PC-9 (cell line): ENCODE results near the gene ACER3. TPM values are rescaled to one million over a fixed set of nuclear protein-coding genes. Genes with fewer than 3 reads are reported as not detected.

Source experiments
- BruUV-seq: library from RNA; stranded (reverse); fragments of 400-500 nt; replicated peaks from 2 replicates; lab custom pipeline; 2021; lab: Mats Ljungman, UMichigan
- CTCF ChIA-PET: fragments of 300-600 bp; sonication (Branson Sonifier 250); formaldehyde crosslinking; loops from one replicate; lab custom pipeline; 2022; ENCODE audit warnings: antibody characterized with exemption; lab: Charles Lee
- POLR2A ChIA-PET: fragments of 300-600 bp; sonication (Branson Sonifier 250); formaldehyde crosslinking; loops from one replicate; lab custom pipeline; 2022; ENCODE audit warnings: antibody characterized with exemption; ENCODE audit not compliant: unreplicated experiment; lab: Charles Lee
- DNase-seq, 2 experiments: peaks; one replicate each; pipeline versions ENCODE4 v3.0.0 to v3.0.0-alpha.2; 2015 to 2022; ENCODE audit warnings: mixed read lengths in 1 of 2
- H2AFZ ChIP-seq: fragments of 200-600 bp; sonication (generic); 2 replicates; pipeline ENCODE4 v1.8.1; 2017; ENCODE audit warnings: antibody characterized with exemption
- H3F3A ChIP-seq: fragments of 200-600 bp; sonication (generic); 2 replicates; pipeline ENCODE4 v1.8.1; 2017; ENCODE audit warnings: antibody characterized with exemption, mild to moderate bottlenecking, low read depth; ENCODE audit not compliant: insufficient read depth
- H3K27ac ChIP-seq: fragments of 200-600 bp; sonication (generic); 2 replicates; pipeline ENCODE4 v1.6.1; 2016; ENCODE audit warnings: mixed run types
- H3K27me3 ChIP-seq: fragments of 200-600 bp; sonication (generic); 2 replicates; pipeline ENCODE4 v1.6.1; 2016; ENCODE audit warnings: low read depth, mixed run types; ENCODE audit not compliant: insufficient read depth
- H3K36me3 ChIP-seq: fragments of 200-600 bp; sonication (generic); 2 replicates; pipeline ENCODE4 v1.6.1; 2016; ENCODE audit warnings: low read depth, mixed run types
- H3K4me1 ChIP-seq: fragments of 200-600 bp; sonication (generic); replicated peaks from 2 replicates; pipeline ENCODE4 v1.6.1; 2016; ENCODE audit warnings: mixed run types; ENCODE audit not compliant: insufficient read depth
- H3K4me2 ChIP-seq: fragments of 200-600 bp; sonication (generic); 2 replicates; pipeline ENCODE4 v1.6.1; 2017; ENCODE audit warnings: mixed run types
- H3K4me3 ChIP-seq: fragments of 200-600 bp; sonication (generic); 2 replicates; pipeline ENCODE4 v1.6.1; 2016; ENCODE audit warnings: mixed run types
- H3K79me2 ChIP-seq: fragments of 200-600 bp; sonication (generic); 2 replicates; pipeline ENCODE4 v1.6.1; 2017; ENCODE audit warnings: low read depth, mixed run types
- H3K9me2 ChIP-seq: fragments of 200-600 bp; sonication (generic); 2 replicates; pipeline ENCODE4 v1.8.1; 2017; ENCODE audit warnings: mild to moderate bottlenecking; ENCODE audit not compliant: insufficient read depth
- H3K9me3 ChIP-seq: fragments of 200-600 bp; sonication (generic); 2 replicates; pipeline ENCODE4 v1.8.1; 2016; ENCODE audit warnings: low read depth; ENCODE audit not compliant: insufficient read depth
- H4K20me1 ChIP-seq: fragments of 200-600 bp; sonication (generic); 2 replicates; pipeline ENCODE4 v1.8.1; 2017; ENCODE audit not compliant: insufficient read depth
- EZH2 ChIP-seq: fragments of 200-600 bp; sonication (generic); IDR thresholded peaks from 2 replicates; pipeline ENCODE4 v1.8.0; 2017; ENCODE audit warnings: antibody characterized with exemption, low read depth
- intact Hi-C: fragments of 100-400 bp; cut with micrococcal nuclease; formaldehyde crosslinking; loops from one replicate; pipeline ENCODE4 v1.10.0; 2022; ENCODE audit not compliant: unreplicated experiment
- total RNA-seq: library from RNA; stranded (reverse); gene quantifications from 2 replicates; pipeline ENCODE4 v1.2.3, GENCODE V29; 2021
- TF ChIP-seq, protein P1 (sequence below): fragments of 200-600 bp; sonication (generic); conservative IDR thresholded peaks from 2 replicates; pipeline ENCODE4 v1.6.1; 2017; ENCODE audit warnings: mixed run types, antibody characterized with exemption, mild to moderate bottlenecking, moderate library complexity

ACER3 gene
- total RNA-seq, 1 experiment from 2014 or later: 21.3 TPM

DNA sequence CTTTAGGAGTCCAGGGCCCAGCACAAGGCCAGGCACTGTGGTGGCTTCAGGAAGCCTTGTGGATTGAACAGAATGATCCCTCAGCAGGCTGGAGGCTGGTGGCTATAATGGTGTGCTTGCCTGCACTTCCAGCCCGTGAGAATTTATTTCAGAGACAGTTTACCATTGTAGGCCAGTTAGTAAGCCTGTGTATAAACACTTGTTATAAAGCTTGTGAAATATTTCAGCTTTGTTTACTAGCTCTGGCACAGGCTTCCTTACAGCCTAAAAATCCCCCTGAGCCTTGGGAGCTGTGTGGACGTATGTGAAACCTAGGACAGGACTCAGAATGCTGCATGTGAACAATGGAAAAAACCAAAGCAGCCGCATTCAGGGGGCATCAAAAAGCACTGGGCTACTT is 26.6 kb upstream of the ACER3 start:
- H3K4me2 ChIP-seq: no peak overlapping the region
- POLR2A ChIA-PET: no interaction called here

DNA sequence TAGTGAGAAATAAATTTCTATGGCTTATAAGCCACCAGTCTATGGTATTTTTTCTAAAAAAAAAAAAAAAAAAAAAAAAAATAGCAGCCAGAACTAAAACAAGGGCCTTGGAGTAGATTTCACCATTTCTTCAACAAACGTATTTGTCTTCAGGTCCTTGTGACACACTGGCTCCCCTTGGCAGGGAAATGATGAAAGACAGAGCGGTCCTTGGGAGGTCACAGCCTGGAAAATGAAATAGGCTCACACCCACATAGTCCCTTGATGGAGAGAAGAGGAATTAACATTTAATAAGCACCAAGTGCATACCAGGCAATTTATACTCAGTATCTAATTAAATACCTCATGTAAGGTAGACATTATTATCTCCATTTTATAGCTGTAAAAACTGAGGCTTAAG is 25.7 kb upstream of the ACER3 start:
- H4K20me1 ChIP-seq: no peaks in the 10 kb centered on the region
- intact Hi-C loops: no loop called here
- H3K36me3 ChIP-seq: no peaks in the 10 kb centered on the region
- peaks cover 39% of the 10 kb centered on the region for H3K4me1 ChIP-seq
- no peak for DNase-seq
- no peak for TF ChIP-seq EZH2
- TF ChIP-seq, protein P1, sequence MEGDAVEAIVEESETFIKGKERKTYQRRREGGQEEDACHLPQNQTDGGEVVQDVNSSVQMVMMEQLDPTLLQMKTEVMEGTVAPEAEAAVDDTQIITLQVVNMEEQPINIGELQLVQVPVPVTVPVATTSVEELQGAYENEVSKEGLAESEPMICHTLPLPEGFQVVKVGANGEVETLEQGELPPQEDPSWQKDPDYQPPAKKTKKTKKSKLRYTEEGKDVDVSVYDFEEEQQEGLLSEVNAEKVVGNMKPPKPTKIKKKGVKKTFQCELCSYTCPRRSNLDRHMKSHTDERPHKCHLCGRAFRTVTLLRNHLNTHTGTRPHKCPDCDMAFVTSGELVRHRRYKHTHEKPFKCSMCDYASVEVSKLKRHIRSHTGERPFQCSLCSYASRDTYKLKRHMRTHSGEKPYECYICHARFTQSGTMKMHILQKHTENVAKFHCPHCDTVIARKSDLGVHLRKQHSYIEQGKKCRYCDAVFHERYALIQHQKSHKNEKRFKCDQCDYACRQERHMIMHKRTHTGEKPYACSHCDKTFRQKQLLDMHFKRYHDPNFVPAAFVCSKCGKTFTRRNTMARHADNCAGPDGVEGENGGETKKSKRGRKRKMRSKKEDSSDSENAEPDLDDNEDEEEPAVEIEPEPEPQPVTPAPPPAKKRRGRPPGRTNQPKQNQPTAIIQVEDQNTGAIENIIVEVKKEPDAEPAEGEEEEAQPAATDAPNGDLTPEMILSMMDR: no peak
- CTCF ChIA-PET: no interaction called here
- no peak overlapping the region for H3K4me3 ChIP-seq
- H3F3A ChIP-seq: peaks cover 11% of the 10 kb centered on the region; the same call in 1 of the 2 replicates
- no peaks in the 10 kb centered on the region for H3K27me3 ChIP-seq
- H2AFZ ChIP-seq: no peak overlapping the region
- H3K4me2 ChIP-seq: no peak overlapping the region
- POLR2A ChIA-PET: no interaction called here
- no peaks in the 10 kb centered on the region; the same call in 1 of the 2 replicates for H3K9me3 ChIP-seq
- BruUV-seq: no TSS peak
- H3K9me2 ChIP-seq: no peaks in the 10 kb centered on the region
- no peak overlapping the region for H3K27ac ChIP-seq
- H3K79me2 ChIP-seq: no peaks in the 10 kb centered on the region

More for the DNA sequence above, 26.6 kb upstream of the ACER3 start:
- CTCF ChIA-PET: no interaction called here
- Histone ChIP-seq H3K4me3 (no peak overlapping the region), H2AFZ (no peak overlapping the region), H4K20me1 (no peaks in the 10 kb centered on the region), H3K27ac (no peak overlapping the region), H3F3A (peaks cover 3% of the 10 kb centered on the region; the same call in 1 of the 2 replicates), H3K79me2 (no peaks in the 10 kb centered on the region), H3K9me2 (no peaks in the 10 kb centered on the region), H3K9me3 (no peaks in the 10 kb centered on the region), H3K36me3 (no peaks in the 10 kb centered on the region), H3K4me1 (peaks cover 30% of the 10 kb centered on the region), H3K27me3 (no peaks in the 10 kb centered on the region)
- TF ChIP-seq, protein P1: no peak
- TF ChIP-seq EZH2: no peak
- DNase-seq: no peak
- intact Hi-C loops: no loop called here
- BruUV-seq: no TSS peak

DNA sequence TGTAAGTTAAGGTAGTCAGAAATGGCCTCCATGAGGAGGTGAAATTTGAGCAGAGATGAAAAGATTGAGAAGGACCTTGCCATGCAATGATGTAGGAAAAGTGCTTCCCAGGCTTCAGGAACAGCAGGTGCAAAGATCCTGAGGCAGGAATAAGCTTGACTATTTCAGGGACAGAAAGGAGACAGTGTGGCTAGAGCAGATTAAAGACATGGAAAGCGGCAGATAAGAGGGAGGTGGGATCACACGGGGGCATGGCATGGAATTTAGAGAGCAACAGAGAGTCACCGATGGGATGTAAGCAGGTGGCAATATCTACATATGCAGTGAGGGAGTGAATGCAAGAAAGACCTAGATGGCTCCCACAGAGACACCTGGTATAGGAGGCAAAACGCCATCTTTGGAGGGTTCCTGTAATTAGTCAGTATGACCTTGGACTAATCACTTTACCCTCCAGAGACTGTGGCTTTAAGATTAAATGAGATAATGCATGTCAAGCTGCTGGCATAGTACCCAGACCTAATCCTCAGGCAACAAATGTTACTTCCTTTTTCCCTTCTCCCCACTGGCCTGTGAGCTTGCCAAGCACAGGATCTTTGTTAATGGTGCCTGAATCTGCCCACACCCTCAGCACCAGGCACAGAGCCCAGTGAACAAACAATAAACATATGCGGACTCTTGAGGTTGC is 24.6 kb upstream of the ACER3 start:
- no peaks in the 10 kb centered on the region for H4K20me1 ChIP-seq
- H3K79me2 ChIP-seq: no peaks in the 10 kb centered on the region
- H3K36me3 ChIP-seq: no peaks in the 10 kb centered on the region
- H3K4me3 ChIP-seq: no peak overlapping the region
- H3K27me3 ChIP-seq: no peaks in the 10 kb centered on the region
- H3K4me1 ChIP-seq: peaks cover 44% of the 10 kb centered on the region
- H3K4me2 ChIP-seq: no peak overlapping the region
- DNase-seq: peak; percentile 39 to 57
- POLR2A ChIA-PET: interaction anchor here (0.6 kb wide), 1 partner anchor 390 kb away, joined by 11 read pairs; no protein-coding TSS in a partner anchor
- H3K9me2 ChIP-seq: no peaks in the 10 kb centered on the region
- no peak for TF ChIP-seq EZH2
- TF ChIP-seq, protein P1: no peak
- H3K9me3 ChIP-seq: no peaks in the 10 kb centered on the region; the same call in 1 of the 2 replicates
- H3F3A ChIP-seq: peaks cover 11% of the 10 kb centered on the region; the same call in 1 of the 2 replicates
- no TSS peak for BruUV-seq
- H2AFZ ChIP-seq: no peak overlapping the region
- intact Hi-C loops: no loop called here
- H3K27ac ChIP-seq: no peak overlapping the region
- CTCF ChIA-PET: no interaction called here
